ENCODE data around the gene AUP1. TPM values are rescaled to one million over a fixed set of nuclear protein-coding genes. Genes with fewer than 3 reads are reported as not detected.

The AUP1 gene
- total and polyA plus RNA-seq, 2 of the 4 experiments (the other 2 are of a cell fraction) = 47.5 to 100.0 TPM

GRCh38 chr2:74542978-74543377 is 13.5 kb upstream of the AUP1 start:
- Histone ChIP-seq H2AK9ac (replicated peaks; ENCODE audit: low read depth, low read length, poor library complexity) (no peak overlapping the region), H3K9ac (ENCODE audit: low read depth, low read length) (no peak overlapping the region), H3K36me3 (ENCODE audit: control insufficient read depth, insufficient read depth, low read length) (peaks cover 6% of the 10 kb centered on the region; the same call in 1 of the 2 replicates), H3K4me1 (ENCODE audit: control insufficient read depth, insufficient read depth, low read length) (no peaks in the 10 kb centered on the region), H3K14ac (replicated peaks; ENCODE audit: low read depth, low read length) (no peak overlapping the region), H3K9me3 (ENCODE audit: control insufficient read depth, insufficient read depth, low read length) (no peaks in the 10 kb centered on the region), H2AFZ (replicated peaks; ENCODE audit: low read length, poor library complexity) (no peak overlapping the region), H2BK15ac (ENCODE audit: low read depth, low read length) (no peak overlapping the region), H3K4me2 (ENCODE audit: low read depth, low read length) (no peak overlapping the region), H3K27ac (ENCODE audit: insufficient read depth, low read length) (no peak overlapping the region), H2BK5ac (ENCODE audit: low read depth, low read length, poor library complexity, severe bottlenecking) (no peak overlapping the region), H4K20me1 (ENCODE audit: insufficient read depth, low read length) (no peaks in the 10 kb centered on the region), H4K91ac (ENCODE audit: insufficient read depth, low read depth, low read length) (no peak overlapping the region), H2BK120ac (ENCODE audit: low read depth, low read length) (no peak overlapping the region), H2BK20ac (ENCODE audit: low read depth, low read length) (no peak overlapping the region), H3K18ac (ENCODE audit: low read depth, low read length) (no peak overlapping the region), H3K79me1 (ENCODE audit: low read depth in 1 of 2, low read length in 2 of 2) (0 out of 4 replicates have a peak, but pooled peaks cover 0 to 1% of the 10 kb centered on the region in 2 experiments), H3K23ac (ENCODE audit: low read depth, low read length) (no peak overlapping the region), H4K8ac (ENCODE audit: low read depth in 2 of 2, low read length in 2 of 2) (no peak overlapping the region), H2AK5ac (ENCODE audit: low read depth, low read length) (no peak overlapping the region), H3K27me3 (ENCODE audit: control insufficient read depth, insufficient read depth, low read length) (no peaks in the 10 kb centered on the region), H4K5ac (ENCODE audit: low read depth, low read length) (no peak overlapping the region), H3K9me1 (ENCODE audit: insufficient read depth, low read length) (no peaks in the 10 kb centered on the region), H3K56ac (ENCODE audit: extremely low read depth, insufficient read depth, low read length) (no peak overlapping the region), H3K4me3 (ENCODE audit: insufficient read depth, low read depth, low read length) (no peak overlapping the region), H3K4ac (ENCODE audit: low read depth, low read length) (no peak overlapping the region)
- no CpG with 5 or more reads among the region's 1 CpG for WGBS, 2 experiments (ENCODE audit: extremely low coverage in 2 of 2, insufficient read length in 1 of 2)
- ATAC-seq (ENCODE audit: low read depth) (no peak), DNase-seq (no peak)
- BruUV-seq (replicated peaks) = no TSS peak
- intact Hi-C loops (cut with micrococcal nuclease) = no loop called here
- POLR2A ChIA-PET (ENCODE audit: unreplicated experiment) = no interaction called here
- dilution Hi-C loops (cut with HindIII; ENCODE audit: low sequenced_read_pairs, unreplicated experiment) = no loop called here
- in situ Hi-C loops (cut with MboI; ENCODE audit: low sequenced_read_pairs) = no loop called here
- CTCF ChIA-PET = interaction anchor here (0.7 kb wide), 1 partner anchor 211 kb away, joined by 3 read pairs; no protein-coding TSS in a partner anchor
- TF ChIP-seq MAFK (IDR thresholded peaks at IDR 0.05; ENCODE audit: low read depth, low read length) (no peak), BHLHE40 (IDR thresholded peaks at IDR 0.05; ENCODE audit: low read depth, low read length) (no peak), SMC3 (IDR thresholded peaks at IDR 0.05; ENCODE audit: low read depth, low read length) (no peak), RCOR1 (IDR thresholded peaks at IDR 0.05; ENCODE audit: insufficient replicate concordance, low read length) (no peak), USF2 (IDR thresholded peaks at IDR 0.05; ENCODE audit: low read depth, low read length) (no peak), CEBPB (IDR thresholded peaks at IDR 0.05; ENCODE audit: low read depth, low read length) (no peak), MAZ (IDR thresholded peaks at IDR 0.05; ENCODE audit: borderline replicate concordance, low read depth, low read length) (no peak), POLR2A (IDR thresholded peaks at IDR 0.05; ENCODE audit: low read depth, low read length) (no peak), ELK1 (IDR thresholded peaks at IDR 0.05; ENCODE audit: borderline replicate concordance, low read depth, low read length) (no peak), RFX5 (IDR thresholded peaks at IDR 0.05; ENCODE audit: low read depth, low read length) (no peak), NFE2L2 (IDR thresholded peaks at IDR 0.05; ENCODE audit: low read depth, low read length) (no peak), CHD1 (IDR thresholded peaks at IDR 0.05; ENCODE audit: low read depth, low read length) (no peak), FOS (IDR thresholded peaks at IDR 0.05; ENCODE audit: low read depth, low read length) (no peak), CTCF (conservative IDR thresholded peaks at IDR 0.05; ENCODE audit: low read depth, low read length) (no peak), RAD21 (IDR thresholded peaks at IDR 0.05; ENCODE audit: low read length) (no peak), MXI1 (IDR thresholded peaks at IDR 0.05; ENCODE audit: borderline replicate concordance, low read depth, low read length) (no peak)

Measured in IMR-90 (cell line).